Body of pancreas (tissue), 4 donors: ENCODE measurements around the gene TRMU. TPM values are rescaled to one million over a fixed set of nuclear protein-coding genes. Genes with fewer than 3 reads are reported as not detected.

Experiments used
- ATAC-seq: fragments of 150-250 bp; one replicate; pipeline ENCODE4 v1.9.1; 2016
- DNase-seq, 4 donors: peaks; one replicate each; pipeline ENCODE4 v3.0.0-alpha.2; 2019
- H3K27ac ChIP-seq, 4 donors: fragments of 200-600 bp; sonication (generic); 1 replicate in 3 of 4; 2 replicates in 1 of 4; pipeline versions ENCODE4 v1.5.1 to v1.6.1; 2016 to 2019; ENCODE audit warnings: mild to moderate bottlenecking in 1 of 4, mixed read lengths in 1 of 4, moderate library complexity in 1 of 4
- H3K27me3 ChIP-seq, 2 donors: fragments of 200-600 bp; sonication (generic); one replicate each; pipeline ENCODE4 v1.6.0; 2016; ENCODE audit warnings: mild to moderate bottlenecking in 1 of 2
- H3K36me3 ChIP-seq, 2 donors: fragments of 200-600 bp; sonication (generic); replicated peaks in 1 of 2; 2 replicates each; pipeline ENCODE4 v1.5.1; 2016; ENCODE audit warnings: low read depth in 2 of 2; ENCODE audit not compliant: insufficient read depth in 1 of 2
- H3K4me1 ChIP-seq: fragments of 200-600 bp; sonication (generic); one replicate; pipeline ENCODE4 v1.6.0; 2016
- H3K4me3 ChIP-seq, 2 donors: fragments of 200-600 bp; sonication (generic); 1 replicate in 1 of 2; 2 replicates in 1 of 2; pipeline ENCODE4 v1.5.1; 2016 to 2019
- H3K9me3 ChIP-seq, 3 donors: fragments of 200-600 bp; sonication (generic); 1 replicate in 2 of 3; 2 replicates in 1 of 3; pipeline ENCODE4 v1.5.1; 2016
- CTCF ChIP-seq, 7 experiments: fragments of 450-650 bp in 4 of 7; fragments of 200-600 bp in 3 of 7; sonication (generic) in 3 of 7; IDR thresholded peaks; one replicate each; pipeline ENCODE4 v1.5.1; 2016 to 2019; ENCODE audit warnings: antibody characterized with exemption in 7 of 7
- POLR2A ChIP-seq, 3 donors: fragments of 450-650 bp; IDR thresholded peaks; one replicate each; pipeline ENCODE4 v1.6.1; 2016; ENCODE audit warnings: antibody characterized with exemption in 3 of 3, mild to moderate bottlenecking in 2 of 3
- WGBS, 2 donors: methylation state at CpG; one replicate each; pipeline ENCODE4 v1.1.5; 2017; 5-methylcytosine and 5-hydroxymethylcytosine counted together
- intact Hi-C: fragments of 100-400 bp; cut with DNase I; formaldehyde crosslinking; loops from one replicate; pipeline ENCODE4 v1.15.1; 2023
- total RNA-seq, 2 donors: library from RNA; depleted of rRNA; stranded (reverse); fragments of >200 nt; gene quantifications; one replicate each; pipeline ENCODE4 v1.1.0, GENCODE V29; 2016

TRMU gene
- total RNA-seq, 2 donors from 2014 or later: 34.2 to 43.5 TPM

GRCh38 chr22:46320166-46320710, 15.3 kb upstream of the TRMU start:
- DNase-seq: no peak
- intact Hi-C loops: no loop called here
- TF ChIP-seq CTCF (IDR thresholded peaks at IDR 0.05) (no peak), POLR2A (IDR thresholded peaks at IDR 0.05) (no peak)

GRCh38 chr22:46320716-46321386, 14.7 kb upstream of the TRMU start:
- Histone ChIP-seq H3K27ac (no peak overlapping the region), H3K9me3 (no peaks in the 10 kb centered on the region), H3K4me1 (no peaks in the 10 kb centered on the region), H3K36me3 (no peaks in the 10 kb centered on the region), H3K27me3 (no peaks in the 10 kb centered on the region), H3K4me3 (no peak overlapping the region)
- TF ChIP-seq POLR2A (IDR thresholded peaks at IDR 0.05) (no peak), CTCF (IDR thresholded peaks at IDR 0.05) (no peak)
- no peak for ATAC-seq
- DNase-seq: no peak
- 87 to 94% methylated on average over 20 of the region's 20 CpGs for whole genome bisulfite sequencing, 2 donors
- intact Hi-C loops: no loop called here

More at GRCh38 chr22:46320166-46320710, 15.3 kb upstream of the TRMU start:
- Histone ChIP-seq H3K27ac (no peak overlapping the region), H3K9me3 (no peaks in the 10 kb centered on the region), H3K36me3 (no peaks in the 10 kb centered on the region), H3K27me3 (no peaks in the 10 kb centered on the region), H3K4me1 (no peaks in the 10 kb centered on the region), H3K4me3 (no peak overlapping the region)
- 87 to 91% methylated on average over 13 to 14 of the region's 14 CpGs for WGBS, 2 donors
- no peak for ATAC-seq

- intact Hi-C loops: no loop called here
- no peak for ATAC-seq
- no peaks in the 10 kb centered on the region for H3K4me1 ChIP-seq
- no peaks in the 10 kb centered on the region for H3K36me3 ChIP-seq
- no peak for DNase-seq
- H3K9me3 ChIP-seq: no peaks in the 10 kb centered on the region
- H3K27ac ChIP-seq: no peak overlapping the region
- H3K27me3 ChIP-seq: no peaks in the 10 kb centered on the region
- no peak for TF ChIP-seq CTCF (IDR thresholded peaks at IDR 0.05)
- no peak for TF ChIP-seq POLR2A (IDR thresholded peaks at IDR 0.05)
- WGBS, 2 donors: 87 to 90% methylated on average over 14 to 15 of the region's 15 CpGs
- H3K4me3 ChIP-seq: no peak overlapping the region
Observed at GRCh38 chr22:46322711-46323110, 12.8 kb upstream of the TRMU start.

GRCh38 chr22:46323162-46323561, 12.4 kb upstream of the TRMU start:
- WGBS, 2 donors: 94 to 95% methylated on average over 19 of the region's 19 CpGs
- ATAC-seq (no peak), DNase-seq (no peak)
- no peaks in the 10 kb centered on the region for H3K36me3 ChIP-seq
- intact Hi-C loops: no loop called here
- TF ChIP-seq CTCF (IDR thresholded peaks at IDR 0.05) (no peak), POLR2A (IDR thresholded peaks at IDR 0.05) (no peak)
- H3K4me3 ChIP-seq: no peak overlapping the region
- no peak overlapping the region for H3K27ac ChIP-seq
- no peaks in the 10 kb centered on the region for H3K9me3 ChIP-seq
- no peaks in the 10 kb centered on the region for H3K27me3 ChIP-seq
- no peaks in the 10 kb centered on the region for H3K4me1 ChIP-seq
